ENCODE data around the gene CHTF18.

CHTF18 gene

DNA sequence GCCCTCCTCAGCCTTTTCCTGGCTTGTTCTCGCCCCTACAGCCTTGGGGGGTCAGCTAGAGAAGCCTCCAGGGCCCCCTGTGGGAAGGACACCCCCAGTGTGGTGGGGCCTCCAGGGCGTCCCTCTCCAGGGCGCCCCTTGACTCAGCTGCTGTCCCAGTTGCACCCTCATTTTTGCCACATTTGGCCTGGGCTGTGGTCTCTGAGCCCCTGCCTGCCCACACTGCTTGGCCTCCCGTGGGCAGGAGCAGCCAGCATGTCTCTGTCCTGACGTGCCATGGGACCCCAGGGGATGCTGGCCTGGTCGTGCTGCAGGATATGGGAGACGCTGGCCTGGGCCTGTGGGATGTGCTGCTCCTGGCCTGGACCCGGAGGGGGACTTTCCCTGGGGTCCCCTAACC lies 5.0 kb downstream of the CHTF18 start:
- no peak for DNase-seq (ENCODE audit: low read depth in 2 of 2)

DNA sequence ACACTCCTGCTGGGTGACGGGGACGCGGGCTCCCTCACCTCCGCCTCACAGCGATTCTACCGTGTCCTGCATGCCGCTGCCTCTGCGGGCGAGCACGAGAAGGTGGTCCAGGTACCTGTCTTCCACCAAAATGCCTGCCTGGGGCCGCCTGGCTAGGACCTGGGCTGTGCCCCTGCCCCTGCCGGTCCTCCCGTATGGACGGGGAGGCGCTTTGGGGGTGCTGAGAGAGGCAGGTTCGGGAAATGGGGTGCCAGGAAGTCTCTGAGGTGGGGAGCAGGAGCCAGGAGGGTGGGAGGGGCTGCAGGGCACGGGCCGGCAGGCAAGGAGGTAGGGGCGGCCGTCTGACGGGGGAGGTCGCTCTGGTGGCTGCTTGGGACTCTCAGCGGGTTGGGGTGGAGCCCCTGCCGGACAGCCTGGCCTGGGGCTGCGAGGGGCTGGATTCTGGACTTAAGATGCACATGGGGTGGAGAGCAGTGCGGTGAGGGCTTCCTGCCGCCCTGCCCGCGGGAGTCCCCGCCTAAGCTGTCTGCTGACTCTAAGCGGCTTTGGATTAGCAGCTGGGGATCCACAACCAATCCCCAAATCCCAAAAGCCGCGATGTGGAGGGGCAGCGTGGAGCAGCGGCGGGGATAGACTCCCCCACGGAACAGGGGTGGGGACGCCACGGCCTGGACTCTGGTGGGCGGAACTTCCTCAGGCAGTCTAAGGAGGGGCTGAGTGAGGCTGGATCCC lies 5.8 kb downstream of the CHTF18 start:
- DNase-seq (ENCODE audit: low read depth in 2 of 2), result no peak

DNA sequence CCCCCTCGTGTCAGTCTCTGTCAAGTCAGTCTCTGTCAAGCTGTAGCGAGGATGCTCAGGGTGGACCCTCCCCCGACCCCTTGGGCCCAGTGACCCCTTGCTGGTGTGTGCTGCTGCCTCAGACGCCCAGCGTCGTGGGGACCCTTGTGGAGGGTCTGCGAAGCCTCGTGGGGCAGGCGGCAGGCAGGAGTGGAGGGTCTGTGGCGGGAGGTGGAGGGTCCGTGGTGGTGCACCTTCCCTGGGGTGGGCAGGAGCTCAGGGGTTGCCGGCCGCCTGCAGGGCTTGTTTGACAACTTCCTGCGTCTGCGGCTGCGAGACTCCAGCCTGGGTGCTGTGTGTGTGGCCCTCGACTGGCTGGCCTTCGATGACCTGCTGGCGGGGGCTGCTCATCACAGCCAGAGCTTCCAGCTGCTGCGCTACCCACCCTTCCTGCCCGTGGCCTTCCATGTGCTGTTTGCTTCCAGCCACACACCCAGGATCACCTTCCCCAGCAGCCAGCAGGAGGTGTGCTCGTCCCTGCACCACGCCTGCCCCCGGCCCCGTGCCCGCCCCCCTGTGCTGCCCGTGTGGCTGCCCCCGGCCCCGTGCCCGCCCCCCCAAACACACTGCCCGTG lies 6.5 kb downstream of the CHTF18 start:
- no peak for DNase-seq (ENCODE audit: low read depth in 2 of 2)

DNA sequence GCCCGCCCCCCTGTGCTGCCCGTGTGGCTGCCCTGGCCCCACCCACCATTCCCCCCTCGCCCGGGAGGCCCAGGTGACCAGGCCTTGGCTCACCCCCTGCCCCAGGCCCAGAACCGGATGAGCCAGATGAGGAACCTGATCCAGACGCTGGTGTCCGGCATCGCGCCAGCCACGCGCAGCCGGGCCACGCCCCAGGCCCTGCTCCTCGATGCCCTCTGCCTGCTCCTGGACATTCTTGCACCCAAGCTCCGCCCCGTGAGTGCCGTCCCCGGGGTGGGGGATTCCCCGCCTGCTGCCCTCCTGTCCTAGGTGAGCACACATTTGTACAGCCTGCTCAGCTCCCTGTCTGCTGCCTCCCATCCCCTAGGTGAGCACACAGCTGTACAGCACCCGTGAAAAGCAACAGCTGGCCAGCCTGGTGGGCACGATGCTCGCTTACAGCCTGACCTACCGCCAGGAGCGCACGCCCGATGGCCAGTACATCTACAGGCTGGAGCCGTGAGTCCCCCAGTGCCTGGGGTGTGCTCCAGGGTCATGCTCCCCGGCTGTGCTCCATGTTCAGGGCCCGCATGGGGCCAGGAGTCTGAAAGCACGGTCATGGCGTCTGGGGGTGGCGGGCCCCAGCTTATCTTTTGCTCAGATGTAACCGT lies 7.3 kb downstream of the CHTF18 start:
- no peak for DNase-seq (ENCODE audit: low read depth in 2 of 2)

DNA sequence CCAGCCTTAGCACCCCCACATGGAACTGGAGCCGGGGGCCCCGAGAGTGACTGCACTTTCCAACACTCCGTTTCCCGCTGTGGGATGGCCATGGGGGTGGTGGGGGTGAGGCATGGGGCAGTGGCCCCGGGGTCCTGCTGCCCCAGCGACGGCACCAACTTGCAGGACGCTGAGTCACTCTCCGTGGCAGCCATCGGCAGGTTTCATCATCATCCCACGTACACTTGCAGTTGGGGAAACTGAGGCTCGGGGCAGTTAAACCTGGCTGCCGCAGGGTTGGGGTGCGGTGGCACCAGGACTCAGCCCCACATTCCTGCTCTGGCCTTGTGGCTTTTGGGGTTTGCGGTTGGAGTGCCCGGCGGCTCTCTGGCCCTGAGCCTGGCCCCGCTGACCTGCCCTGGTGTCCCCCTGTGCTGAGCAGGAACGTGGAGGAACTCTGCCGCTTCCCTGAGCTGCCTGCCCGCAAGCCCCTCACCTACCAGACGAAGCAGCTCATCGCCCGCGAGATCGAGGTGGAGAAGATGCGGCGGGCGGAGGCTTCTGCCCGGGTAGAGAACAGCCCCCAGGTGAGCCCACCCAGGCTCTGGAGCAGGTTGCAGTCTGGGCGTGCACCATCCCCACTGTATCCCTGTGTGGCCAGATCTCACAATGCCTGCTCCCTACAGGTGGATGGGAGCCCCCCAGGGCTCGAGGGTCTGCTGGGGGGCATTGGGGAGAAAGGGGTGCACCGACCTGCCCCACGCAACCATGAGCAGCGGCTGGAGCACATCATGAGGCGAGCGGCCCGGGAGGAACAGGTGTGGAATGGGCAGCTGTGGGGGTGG lies 8.1 kb downstream of the CHTF18 start:
- no peak for DNase-seq (ENCODE audit: low read depth in 2 of 2)

DNA sequence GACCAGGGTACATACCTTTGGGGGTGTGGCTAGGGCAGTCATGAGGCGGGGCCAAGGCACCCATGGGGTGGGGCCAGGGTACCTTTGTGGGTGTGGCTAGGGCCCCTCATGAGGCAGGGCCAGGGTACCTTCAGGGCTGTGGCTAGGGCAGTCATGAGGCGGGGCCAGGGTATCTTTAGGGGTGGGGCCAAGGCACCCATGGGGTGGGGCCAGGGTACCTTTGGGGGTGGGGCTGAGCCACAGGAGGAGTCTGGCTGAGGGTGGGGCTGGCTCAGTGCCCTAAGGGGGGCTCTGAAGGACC lies 8.7 kb downstream of the CHTF18 start:
- DNase-seq (ENCODE audit: low read depth in 2 of 2), result no peak

DNA sequence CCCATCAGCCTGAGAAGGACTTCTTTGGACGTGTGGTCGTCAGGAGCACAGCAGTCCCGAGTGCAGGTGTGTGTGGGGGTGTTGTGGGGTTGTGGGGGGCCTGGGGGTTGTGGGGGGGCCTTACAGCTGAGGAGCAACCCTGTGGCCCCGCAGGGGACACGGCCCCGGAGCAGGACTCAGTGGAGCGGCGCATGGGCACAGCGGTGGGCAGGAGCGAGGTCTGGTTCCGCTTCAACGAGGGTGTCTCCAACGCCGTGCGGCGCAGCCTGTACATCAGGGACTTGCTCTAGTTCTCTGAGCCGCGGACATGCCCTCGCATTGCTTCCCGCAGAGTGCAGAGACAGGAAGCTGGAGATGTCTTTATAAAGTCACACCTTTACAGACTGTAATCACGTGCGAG lies 9.3 kb downstream of the CHTF18 start:
- no peak for DNase-seq (ENCODE audit: low read depth in 2 of 2)

DNA sequence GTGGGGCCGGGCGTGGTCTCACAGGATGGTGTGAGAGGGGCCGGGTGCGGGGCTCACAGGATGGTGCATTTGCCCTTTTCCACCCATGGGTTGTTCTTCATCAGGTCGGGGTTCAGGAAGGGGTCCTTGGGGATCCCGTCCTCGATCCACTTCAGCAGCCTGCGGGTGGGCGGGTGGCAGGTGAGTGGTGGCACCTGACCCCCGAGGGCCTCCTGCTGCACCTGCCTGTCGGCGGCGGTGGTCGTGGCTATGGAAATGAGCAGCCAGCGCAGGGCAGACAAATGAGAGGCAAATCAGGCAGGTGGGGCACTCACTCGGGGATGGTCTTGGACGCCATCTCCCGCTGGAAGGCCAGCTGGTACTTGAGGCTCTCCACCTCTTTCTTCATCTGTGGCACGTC lies 10.2 kb downstream of the CHTF18 start:
- DNase-seq (ENCODE audit: low read depth in 2 of 2), result no peak

DNA sequence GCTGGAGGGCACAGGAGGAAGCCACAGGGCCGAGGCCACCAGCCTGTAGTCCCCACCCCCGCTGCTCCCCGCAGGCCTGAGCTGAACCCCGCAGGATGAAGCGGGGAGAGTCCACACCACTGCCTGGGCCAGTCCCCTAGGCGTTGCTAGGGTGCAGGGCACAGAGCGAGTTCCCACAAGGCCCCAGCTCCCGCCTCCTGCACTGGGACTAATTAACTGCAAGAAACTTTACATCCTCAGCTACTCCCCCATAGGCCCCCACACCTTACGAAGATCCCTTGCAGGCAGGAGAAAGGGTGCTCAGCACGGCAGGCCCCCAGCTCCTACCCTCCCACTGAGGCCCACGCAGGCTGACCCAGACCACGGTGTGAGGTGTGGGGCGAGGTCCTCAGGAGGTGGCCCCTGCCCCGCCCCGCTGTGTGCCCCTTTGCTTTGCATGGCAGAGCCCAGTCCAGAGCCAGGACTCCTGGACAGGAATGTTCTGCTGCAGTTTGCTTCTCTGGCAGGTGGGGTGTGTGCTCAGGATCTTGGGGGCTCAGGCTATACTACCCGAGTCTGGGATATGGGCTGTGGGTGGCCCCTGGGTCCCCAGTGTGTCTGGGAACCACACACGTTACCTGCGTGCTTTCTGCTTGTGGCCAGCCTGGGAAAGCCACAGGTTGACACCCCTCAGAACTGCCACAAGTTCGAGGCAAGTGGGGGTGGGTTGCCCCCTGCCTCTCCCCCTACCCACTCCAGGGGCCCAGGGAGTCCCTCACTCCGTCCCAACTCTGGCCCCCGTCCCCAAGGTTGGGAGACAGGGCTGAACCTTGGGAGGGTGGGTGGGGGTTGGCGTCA lies 10.9 kb downstream of the CHTF18 start:
- no peak for DNase-seq (ENCODE audit: low read depth in 2 of 2)

DNA sequence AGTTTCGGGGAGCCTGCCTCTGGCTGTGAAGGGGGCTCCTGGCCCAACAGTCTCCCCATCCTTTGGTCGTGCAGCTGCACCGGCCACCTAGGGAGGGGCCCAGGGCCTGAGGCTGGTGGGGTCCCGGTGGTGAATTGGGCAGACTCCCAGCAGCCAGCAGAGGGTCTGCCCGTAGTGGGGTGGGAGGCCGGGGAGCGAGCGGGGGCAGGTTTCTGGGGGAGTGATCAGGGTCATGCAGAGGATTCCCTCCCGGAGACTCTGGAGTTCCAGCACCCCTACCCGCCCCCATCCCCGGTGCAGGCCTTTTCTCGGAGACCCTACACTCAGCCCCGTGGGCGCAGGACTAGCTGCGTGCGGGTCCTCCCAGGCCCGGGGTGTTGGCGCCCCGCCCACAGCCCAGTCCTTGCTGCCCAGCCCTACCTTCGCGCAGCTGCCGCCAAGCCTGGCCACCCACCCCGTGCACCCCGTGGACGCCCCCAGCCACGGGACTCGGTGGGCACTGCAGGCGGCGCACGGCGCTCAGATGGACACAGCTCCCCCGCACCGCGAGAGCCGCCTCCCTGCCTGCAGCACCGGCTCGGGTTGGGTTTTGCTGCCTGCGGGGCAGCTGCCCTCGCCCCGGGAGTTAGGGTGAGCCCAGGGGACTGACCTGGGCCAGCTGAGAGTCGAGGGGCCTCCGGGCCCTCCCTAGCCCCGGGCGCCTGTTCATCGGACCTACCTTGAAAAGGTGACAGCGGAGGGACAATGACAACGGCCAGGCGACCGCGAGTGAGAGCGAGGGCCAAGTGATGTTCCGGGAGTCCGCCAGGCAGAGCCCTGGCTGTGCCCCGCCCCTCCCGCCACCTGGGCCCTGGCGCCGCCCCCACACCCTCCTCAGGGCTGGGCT lies 11.8 kb downstream of the CHTF18 start, which contains the start of gene GNG13:
GNG13 (minus strand) TSS at position 787 of the 886 bp plus-strand sequence. CDS start 1,657 bp downstream, outside the sequence.
- DNase-seq (ENCODE audit: low read depth in 2 of 2), result no peak

DNA sequence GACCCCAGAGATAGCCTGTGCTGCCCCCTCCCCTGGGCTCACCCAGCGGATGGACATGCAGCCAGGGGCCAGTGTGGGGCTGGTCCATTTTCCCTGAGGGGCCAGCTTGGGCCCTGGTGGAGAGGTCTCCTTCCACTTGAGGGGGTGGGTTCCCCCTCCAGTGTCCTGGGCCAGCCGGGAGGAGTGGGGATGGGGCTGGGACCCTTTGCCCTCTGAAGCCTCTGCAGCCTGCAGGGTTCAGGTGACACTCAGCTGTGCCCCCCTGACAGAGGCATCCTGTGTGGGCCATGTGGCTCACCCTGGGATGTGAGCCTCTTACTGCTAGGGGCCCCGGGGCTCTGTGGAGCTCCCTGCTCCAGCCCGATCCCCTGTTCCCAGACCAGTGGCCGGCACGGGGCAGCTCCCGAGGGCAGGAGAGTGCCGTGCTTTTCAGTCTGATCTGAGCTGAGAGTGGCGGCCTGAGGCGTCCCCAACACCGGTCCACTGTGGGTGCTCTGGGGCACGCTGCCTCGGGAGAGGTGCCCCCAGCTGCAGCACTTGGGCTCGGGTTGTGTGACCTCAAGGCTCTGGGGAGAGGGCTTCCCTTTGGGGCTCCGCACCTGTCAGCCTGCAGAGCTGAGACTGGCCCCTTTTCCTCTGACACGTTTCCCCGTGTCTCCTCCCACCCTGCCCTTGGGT lies 12.6 kb downstream of the CHTF18 start:
- no peak for DNase-seq (ENCODE audit: low read depth in 2 of 2)

DNA sequence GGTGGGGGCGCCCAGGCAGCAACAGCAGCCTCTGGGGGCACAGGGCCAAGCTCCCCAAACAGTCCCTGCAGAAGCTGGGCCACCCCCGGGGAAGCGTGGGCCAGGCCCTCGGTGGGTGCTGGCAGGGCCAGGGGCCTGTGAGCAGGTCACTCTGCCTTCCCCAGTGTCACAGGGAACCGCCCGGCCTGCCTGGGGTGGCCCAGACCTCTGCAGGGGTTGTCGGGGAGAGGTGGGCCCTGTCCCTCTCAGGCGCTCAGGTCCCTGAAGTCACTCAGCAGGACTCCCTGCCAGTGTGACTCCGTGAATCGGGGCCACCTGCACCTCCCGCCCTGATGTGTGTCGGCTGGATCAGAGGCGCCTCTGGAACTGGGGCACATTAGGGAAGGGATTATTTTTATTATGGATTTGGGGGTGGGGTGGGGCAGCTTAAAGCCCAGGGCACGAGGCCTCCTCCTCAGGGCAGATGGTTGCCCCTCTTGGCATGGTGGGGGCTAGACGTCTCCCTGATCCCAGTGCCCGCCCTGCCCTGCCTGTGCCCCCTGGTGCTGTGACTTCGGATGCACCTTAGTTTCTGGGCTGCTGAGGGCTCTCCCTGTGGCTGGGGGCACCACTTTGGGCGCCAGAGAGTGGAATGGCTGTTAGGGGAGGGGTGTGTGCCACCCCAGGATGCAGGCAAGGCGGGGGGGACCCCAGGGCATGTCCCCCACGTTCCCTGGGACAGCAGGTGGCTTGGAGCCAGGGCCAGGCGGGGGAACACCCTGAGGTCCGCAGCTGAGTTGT lies 13.4 kb downstream of the CHTF18 start:
- DNase-seq (ENCODE audit: low read depth in 2 of 2), result no peak

DNA sequence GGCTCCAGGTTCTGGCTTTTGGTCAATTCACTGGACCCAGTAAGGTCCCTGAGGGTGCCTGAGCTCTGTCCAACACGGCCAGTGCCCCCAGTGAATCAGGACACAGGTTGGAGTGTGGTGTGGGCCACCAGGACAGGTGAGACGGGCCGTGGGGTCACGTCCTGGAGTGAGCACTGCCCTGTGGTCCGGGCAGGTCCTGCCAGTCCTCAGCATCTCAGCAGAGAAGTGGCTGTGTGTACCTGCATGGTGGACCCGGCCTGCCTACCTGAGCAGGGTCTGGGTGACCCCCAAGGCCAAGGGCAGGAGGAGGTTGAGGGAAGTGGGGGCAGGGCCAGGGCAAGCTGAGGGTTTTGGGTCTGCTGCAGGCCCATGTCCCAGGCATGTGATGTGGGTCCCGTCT lies 14.0 kb downstream of the CHTF18 start:
- DNase-seq (ENCODE audit: low read depth in 2 of 2), result no peak

DNA sequence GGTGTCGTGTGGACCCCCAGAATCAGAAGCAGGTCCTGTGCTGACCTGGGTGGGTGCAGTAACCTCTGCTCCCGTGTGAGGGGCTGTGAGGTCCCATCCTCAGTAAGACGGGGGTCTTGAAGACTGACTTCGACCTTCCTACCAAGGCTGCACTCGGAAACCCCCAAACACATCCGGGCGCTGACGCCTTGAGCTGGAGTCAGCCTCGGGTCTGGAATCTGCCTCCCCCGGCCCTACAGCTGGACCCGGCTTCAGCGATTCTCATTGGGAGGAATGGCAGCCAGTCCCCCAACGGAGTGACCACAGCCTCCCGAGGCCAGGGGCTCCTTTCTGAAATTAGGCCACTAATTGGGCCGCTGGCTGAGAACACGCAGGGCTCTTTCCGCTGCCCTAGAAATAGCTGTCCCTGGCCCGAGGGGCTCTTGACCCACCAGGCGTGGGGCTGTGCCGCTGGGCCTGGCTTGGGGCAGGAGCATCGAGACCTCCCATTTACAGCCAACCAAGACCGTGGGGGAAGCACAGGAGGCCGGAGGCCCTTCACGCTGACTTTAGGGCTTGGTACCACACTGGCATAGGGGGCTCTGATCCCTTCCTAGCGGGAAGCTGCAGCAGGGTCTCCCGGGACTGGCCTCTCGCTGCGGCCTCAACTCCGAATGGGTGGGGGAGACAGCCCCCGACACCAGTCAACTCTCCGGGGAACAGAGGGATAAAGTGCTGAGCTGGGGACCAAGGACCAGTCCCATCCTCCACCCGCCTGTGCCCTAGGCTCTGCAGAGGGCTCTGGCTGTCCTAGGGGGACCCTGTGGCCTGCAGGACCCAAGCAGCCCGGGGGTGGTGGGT lies 14.7 kb downstream of the CHTF18 start:
- no peak for DNase-seq (ENCODE audit: low read depth in 2 of 2)

DNA sequence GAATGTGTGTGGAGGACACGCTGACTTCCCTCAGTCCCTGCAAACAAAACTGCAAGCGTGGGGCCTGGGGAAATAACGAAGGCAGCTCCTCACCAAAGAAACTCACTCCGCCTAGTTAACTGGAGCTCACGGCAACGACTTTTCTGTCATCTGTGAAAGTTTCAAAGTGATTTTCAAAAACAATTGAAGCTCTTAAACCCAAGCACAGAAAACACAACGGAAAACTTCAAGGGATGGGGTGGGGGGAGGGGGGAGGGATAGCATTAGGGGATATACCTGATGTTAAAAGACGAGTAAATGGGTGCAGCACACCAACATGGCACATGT lies 15.3 kb downstream of the CHTF18 start:
- no peak for DNase-seq (ENCODE audit: low read depth in 2 of 2)

DNA sequence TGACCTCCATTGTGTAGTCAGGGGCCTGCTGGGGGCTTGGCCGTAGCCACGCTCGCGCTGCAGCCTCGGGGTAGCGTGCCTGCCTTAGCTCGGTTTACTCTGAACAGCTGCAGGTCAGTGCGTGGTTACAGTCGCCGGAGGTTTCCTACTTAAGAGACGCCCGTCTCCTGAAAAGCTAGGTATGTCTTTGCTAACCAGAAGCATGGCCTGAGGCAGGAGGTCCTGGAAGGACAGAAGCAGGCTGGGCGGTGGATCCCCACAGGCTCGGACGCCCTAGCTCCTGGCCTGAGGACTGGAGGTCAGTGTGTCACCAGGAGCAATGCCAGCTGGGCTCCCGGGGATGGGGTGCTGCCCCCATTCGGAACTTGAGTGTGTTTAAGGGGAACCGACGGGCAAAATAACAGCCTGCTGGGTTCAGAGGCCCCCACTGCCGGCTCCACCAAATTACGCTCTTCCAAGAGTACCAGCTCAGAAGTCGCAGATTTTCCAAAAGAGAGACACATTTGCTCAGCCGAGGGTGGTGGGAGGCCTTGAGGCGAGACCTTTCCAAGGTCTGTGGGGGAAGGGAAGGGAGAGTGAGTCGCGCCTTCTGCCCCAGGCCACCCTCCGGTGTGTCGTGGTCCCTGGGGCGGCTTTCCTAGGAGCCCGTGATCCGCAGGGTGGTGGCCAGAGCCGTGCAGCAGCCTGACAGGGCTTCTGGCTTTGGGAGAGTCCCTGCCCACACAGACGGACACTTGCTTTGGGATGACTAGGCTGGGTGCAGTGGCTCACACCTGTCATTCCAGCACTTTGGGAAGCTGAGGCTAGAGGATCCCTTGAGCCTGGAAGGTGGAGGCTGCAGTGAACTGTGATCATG lies 16.0 kb downstream of the CHTF18 start:
- no peak for DNase-seq (ENCODE audit: low read depth in 2 of 2)

DNA sequence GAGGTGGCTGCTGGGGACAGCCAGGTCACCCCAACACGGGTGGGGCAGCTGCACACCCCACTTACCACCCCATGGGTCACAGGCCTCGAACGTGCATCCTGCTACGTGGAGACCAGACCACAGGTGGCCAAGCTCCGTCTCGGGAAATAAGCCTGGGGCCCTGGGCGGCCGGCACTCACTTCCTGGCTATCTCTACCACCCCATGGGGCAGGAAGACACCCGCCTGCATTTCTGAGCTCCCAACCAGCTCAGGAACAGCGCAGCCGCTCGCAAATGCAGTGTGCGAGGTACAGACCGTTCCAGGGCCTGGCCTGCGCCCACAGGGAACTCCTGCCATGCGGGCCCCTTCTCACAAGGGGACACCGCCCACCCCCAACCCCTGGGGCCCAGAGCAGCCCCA lies 17.1 kb downstream of the CHTF18 start:
- no peak for DNase-seq (ENCODE audit: low read depth in 2 of 2)
